ENCODE data around the gene SMIM32.

The SMIM32 gene

GRCh38 chr5:136185974-136186665 is 6.8 kb downstream of the SMIM32 start:
- in situ Hi-C loops (cut with HindIII; ENCODE audit: low sequenced_read_pairs) = no loop called here
- TF ChIP-seq CTCF (IDR thresholded peaks at IDR 0.05; ENCODE audit: low read depth, low read length) = no peak
- no peak overlapping the region for H3K4me3 ChIP-seq (ENCODE audit: low read depth, low read length)
- DNase-seq (ENCODE audit: low read depth, low spot score) = no peak

- DNase-seq (ENCODE audit: low read depth, low spot score) = no peak
- in situ Hi-C loops (cut with HindIII; ENCODE audit: low sequenced_read_pairs) = no loop called here
Observed at GRCh38 chr5:136182618-136183017, 10.3 kb downstream of the SMIM32 start.

GRCh38 chr5:136174021-136174659 is 18.8 kb downstream of the SMIM32 start:
- DNase-seq (ENCODE audit: low read depth, low spot score) = peak; percentile 64
- TF ChIP-seq CTCF (IDR thresholded peaks at IDR 0.05; ENCODE audit: low read depth, low read length) = peak; percentile 69
- H3K4me3 ChIP-seq (ENCODE audit: low read depth, low read length) = no peak overlapping the region

More at GRCh38 chr5:136182618-136183017, 10.3 kb downstream of the SMIM32 start:
- TF ChIP-seq CTCF (IDR thresholded peaks at IDR 0.05; ENCODE audit: low read depth, low read length) = no peak
- H3K4me3 ChIP-seq (ENCODE audit: low read depth, low read length) = no peak overlapping the region

GRCh38 chr5:136169218-136169617 is 23.7 kb downstream of the SMIM32 start:
- no peak overlapping the region for H3K4me3 ChIP-seq (ENCODE audit: low read depth, low read length)
- DNase-seq (ENCODE audit: low read depth, low spot score) = no peak
- no peak for TF ChIP-seq CTCF (IDR thresholded peaks at IDR 0.05; ENCODE audit: low read depth, low read length)
- in situ Hi-C loops (cut with HindIII; ENCODE audit: low sequenced_read_pairs) = no loop called here

More at GRCh38 chr5:136174021-136174659, 18.8 kb downstream of the SMIM32 start:
- in situ Hi-C loops (cut with HindIII; ENCODE audit: low sequenced_read_pairs) = no loop called here

GRCh38 chr5:136166909-136167308 is 26.1 kb downstream of the SMIM32 start:
- TF ChIP-seq CTCF (IDR thresholded peaks at IDR 0.05; ENCODE audit: low read depth, low read length) = no peak
- in situ Hi-C loops (cut with HindIII; ENCODE audit: low sequenced_read_pairs) = no loop called here
- no peak overlapping the region for H3K4me3 ChIP-seq (ENCODE audit: low read depth, low read length)
- no peak for DNase-seq (ENCODE audit: low read depth, low spot score)

GRCh38 chr5:136164226-136164625 is 28.7 kb downstream of the SMIM32 start:
- no peak overlapping the region for H3K4me3 ChIP-seq (ENCODE audit: low read depth, low read length)
- in situ Hi-C loops (cut with HindIII; ENCODE audit: low sequenced_read_pairs) = no loop called here
- no peak for TF ChIP-seq CTCF (IDR thresholded peaks at IDR 0.05; ENCODE audit: low read depth, low read length)
- DNase-seq (ENCODE audit: low read depth, low spot score) = no peak

Measured in astrocyte of the spinal cord (primary cell).